Aorta (tissue), 5 donors: ENCODE measurements around the gene ABLIM2. TPM values are rescaled to one million over a fixed set of nuclear protein-coding genes. Genes with fewer than 3 reads are reported as not detected.

ENCODE experiments used
- ATAC-seq: fragments of 200-7000 bp; cut with Tn5 transposase; one replicate; pipeline ENCODE4 v1.9.1; 2022; ENCODE audit warnings: moderate library complexity; ENCODE audit not compliant: low FRiP score
- DNase-seq, 2 donors: peaks; one replicate each; pipeline ENCODE4 v3.0.0-alpha.2; 2020
- H3K27ac ChIP-seq, 2 donors: one replicate each; pipeline ENCODE4 v1.5.1; 2013; ENCODE audit warnings: low read length in 2 of 2, mild to moderate bottlenecking in 2 of 2, moderate library complexity in 2 of 2, control low read depth in 1 of 2, inconsistent platforms in 1 of 2, low read depth in 1 of 2
- H3K27me3 ChIP-seq, 2 donors: one replicate each; pipeline ENCODE4 v1.6.1; 2013; ENCODE audit warnings: control low read depth in 1 of 2, low read length in 1 of 2, mild to moderate bottlenecking in 1 of 2, moderate library complexity in 1 of 2; ENCODE audit not compliant: insufficient read depth in 2 of 2, control insufficient read depth in 1 of 2
- H3K36me3 ChIP-seq, 2 donors: one replicate each; pipeline ENCODE4 v1.6.1; 2013; ENCODE audit warnings: control low read depth in 1 of 2, low read length in 1 of 2, mild to moderate bottlenecking in 1 of 2; ENCODE audit not compliant: insufficient read depth in 2 of 2, control insufficient read depth in 1 of 2
- H3K4me1 ChIP-seq, 2 donors: one replicate each; pipeline ENCODE4 v1.6.1; 2013; ENCODE audit warnings: low read length in 2 of 2, control low read depth in 1 of 2, mild to moderate bottlenecking in 1 of 2, moderate library complexity in 1 of 2; ENCODE audit not compliant: insufficient read depth in 2 of 2, control insufficient read depth in 1 of 2
- H3K4me3 ChIP-seq, 2 donors: one replicate each; pipeline ENCODE4 v1.5.1; 2013; ENCODE audit warnings: low read length in 2 of 2, control low read depth in 1 of 2, mild to moderate bottlenecking in 1 of 2
- H3K9me3 ChIP-seq: one replicate; pipeline ENCODE4 v1.6.1; 2013; ENCODE audit warnings: mild to moderate bottlenecking, low read length; ENCODE audit not compliant: control insufficient read depth
- WGBS, 2 donors: extraction: QIAGEN DNeasy Blood & Tissue Kit; methylation state at CpG; one replicate each; pipeline ENCODE4 v1.1.7; 2013; 5-methylcytosine and 5-hydroxymethylcytosine counted together
- intact Hi-C, 2 donors: fragments of 100-400 bp; cut with DNase I; formaldehyde crosslinking; loops; one replicate each; pipeline versions ENCODE4 v1.14.2 to v1.15.0; 2022
- polyA plus RNA-seq, 2 donors: library from polyadenylated mRNA; stranded (reverse); fragments of 200-250 nt; gene quantifications; one replicate each; pipeline ENCODE4 v1.2.3, GENCODE V29; 2013
- total RNA-seq, 2 donors: library from RNA; stranded (reverse); fragmentation: NEBNext Ultra II Directional; extraction: Animal tissue kit (Norgen Biotek cat#: 25700); gene quantifications; one replicate each; pipeline ENCODE4 v1.2.1, GENCODE V29; 2021
- donor health status: healthy with polysubstance abuse.
- donor health status: Bipolar disorder and iron deficiency.
- donor health status: DM: no; HTN: no; CAD: no.
- donor health status: DM: no; HTN: no; CAD: no.
- donor health status: DM: yes; HTN: yes; CAD: no.

Gene ABLIM2
- total and polyA plus RNA-seq, 4 donors: 5.3 to 20.2 (median 11.1) TPM

GRCh38 chr4:8077181-8078108, 81.2 kb downstream of the ABLIM2 start:
- Histone ChIP-seq H3K4me3 (no peak overlapping the region), H3K4me1 (no peaks in the 10 kb centered on the region), H3K9me3 (no peaks in the 10 kb centered on the region), H3K36me3 (no peaks in the 10 kb centered on the region), H3K27me3 (no peaks in the 10 kb centered on the region), H3K27ac (no peak overlapping the region)
- intact Hi-C loops: no loop called here
- 84 to 88% methylated on average over 23 of the region's 23 CpGs for WGBS, 2 donors
- ATAC-seq (no peak), DNase-seq (peak; percentile 27 to 54)

- Histone ChIP-seq H3K27me3 (no peaks in the 10 kb centered on the region), H3K9me3 (no peaks in the 10 kb centered on the region), H3K27ac (no peak overlapping the region), H3K36me3 (no peaks in the 10 kb centered on the region), H3K4me1 (no peaks in the 10 kb centered on the region), H3K4me3 (no peak overlapping the region)
- intact Hi-C loops: no loop called here
- 75 to 81% methylated on average over 7 of the region's 7 CpGs for WGBS, 2 donors
- DNase-seq (peak; percentile 13 to 53), ATAC-seq (no peak)
Measured at GRCh38 chr4:8076023-8076422, 82.6 kb downstream of the ABLIM2 start.

DNA sequence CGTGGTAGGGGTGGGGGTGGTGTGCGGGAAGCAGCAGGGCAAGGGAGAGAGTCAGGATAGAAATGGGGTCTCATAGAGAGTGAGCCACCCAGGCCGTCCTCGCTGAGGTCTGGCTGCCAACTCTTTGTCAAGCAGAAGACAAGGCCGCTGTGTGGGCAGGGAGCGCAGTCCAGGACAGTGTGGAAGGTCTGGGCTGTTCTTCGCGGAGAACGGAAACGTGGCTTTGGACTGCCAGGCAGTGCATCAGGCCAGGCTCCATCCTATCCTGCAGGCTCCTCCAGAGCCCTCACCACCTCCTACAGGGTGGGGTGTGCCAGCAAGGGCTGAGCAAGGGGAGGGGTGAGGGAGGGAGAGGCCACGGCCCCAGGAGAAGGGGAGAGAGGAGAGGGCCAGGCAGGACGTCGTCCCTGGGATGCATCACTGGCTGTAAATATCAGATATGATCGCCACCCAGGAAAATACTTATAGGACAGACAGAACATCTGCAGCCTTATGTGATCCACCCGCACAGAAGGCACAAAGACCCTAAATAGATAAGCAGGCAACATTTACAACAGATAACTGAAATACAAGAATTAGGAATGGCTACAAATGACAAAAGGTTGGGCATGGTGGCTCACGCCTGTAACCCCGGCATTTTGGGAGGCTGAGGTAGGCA, 85.3 kb downstream of the ABLIM2 start:
- ATAC-seq: no peak
- Histone ChIP-seq H3K9me3 (no peaks in the 10 kb centered on the region), H3K36me3 (no peaks in the 10 kb centered on the region), H3K27me3 (no peaks in the 10 kb centered on the region), H3K27ac (no peak overlapping the region), H3K4me1 (no peaks in the 10 kb centered on the region), H3K4me3 (no peak overlapping the region)
- WGBS, 2 donors: 86 to 89% methylated on average over 17 of the region's 17 CpGs
- intact Hi-C loops: no loop called here
- peak; percentile 26 to 39 for DNase-seq

DNA sequence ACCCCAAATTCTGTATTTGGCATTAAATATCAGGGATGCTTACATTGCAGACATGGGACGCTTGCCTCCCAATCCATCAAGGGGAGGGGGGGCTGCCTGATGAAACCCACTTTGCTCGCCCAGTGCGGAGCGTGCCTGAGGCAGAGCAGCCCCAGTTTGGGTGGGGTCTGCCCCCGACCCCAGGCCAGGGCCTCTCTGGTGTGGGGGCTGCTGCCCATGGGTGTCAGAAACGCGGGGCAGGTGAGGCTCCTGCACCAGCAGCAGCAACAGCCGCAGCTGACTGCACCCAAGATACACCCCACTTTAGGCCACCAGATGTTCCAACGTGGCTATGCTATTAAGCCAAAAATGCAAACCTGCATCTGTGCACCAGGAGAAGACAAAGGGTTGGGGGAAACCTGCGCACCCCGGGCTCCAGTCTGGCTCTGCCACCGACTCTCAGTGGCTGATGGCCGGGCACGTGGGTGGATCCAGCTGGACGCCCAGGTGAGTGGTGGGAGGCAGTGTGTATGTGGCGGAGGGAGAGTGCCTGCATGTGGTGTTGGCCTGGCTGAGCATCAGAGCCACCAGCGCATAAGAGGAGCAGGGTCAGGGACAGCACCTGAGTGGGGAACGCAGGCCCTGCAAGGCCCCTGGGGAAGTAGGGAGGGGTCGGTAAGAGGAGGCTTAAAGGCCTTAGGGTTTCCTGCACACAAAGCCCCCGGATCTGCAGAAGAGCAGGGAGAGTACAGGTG, 86.2 kb downstream of the ABLIM2 start:
- Histone ChIP-seq H3K4me1 (no peaks in the 10 kb centered on the region), H3K27ac (no peak overlapping the region), H3K36me3 (no peaks in the 10 kb centered on the region), H3K27me3 (no peaks in the 10 kb centered on the region), H3K9me3 (no peaks in the 10 kb centered on the region), H3K4me3 (no peak overlapping the region)
- WGBS, 2 donors: 87 to 88% methylated on average over 20 of the region's 20 CpGs
- intact Hi-C loops: no loop called here
- no peak for ATAC-seq
- DNase-seq: peak; percentile 12 to 55

DNA sequence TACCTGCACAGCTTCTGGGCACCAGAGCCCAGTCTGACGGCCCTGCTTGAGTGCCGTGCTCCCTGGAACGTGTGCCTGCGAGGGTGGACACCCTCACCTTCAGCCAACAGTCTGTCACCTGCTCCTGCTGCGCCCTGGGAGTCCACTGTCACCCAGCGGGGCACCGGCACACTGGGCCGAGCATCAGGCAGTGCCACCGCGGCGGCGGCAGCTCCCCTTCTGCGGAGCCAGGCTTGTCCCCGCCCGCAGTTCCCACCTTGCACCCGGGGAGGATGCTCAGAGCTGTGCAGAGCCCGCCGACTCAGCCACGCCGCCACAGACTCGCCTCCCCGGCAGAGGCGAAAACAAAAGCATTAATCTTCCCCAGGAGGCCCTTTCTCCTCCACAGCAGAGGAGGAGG, 86.8 kb downstream of the ABLIM2 start:
- Histone ChIP-seq H3K9me3 (no peaks in the 10 kb centered on the region), H3K4me3 (no peak overlapping the region), H3K27ac (no peak overlapping the region), H3K36me3 (no peaks in the 10 kb centered on the region), H3K4me1 (no peaks in the 10 kb centered on the region), H3K27me3 (no peaks in the 10 kb centered on the region)
- ATAC-seq (no peak), DNase-seq (peak; percentile 31 to 53)
- WGBS, 2 donors: 60 to 74% methylated on average over 23 of the region's 23 CpGs
- intact Hi-C loops: no loop called here

DNA sequence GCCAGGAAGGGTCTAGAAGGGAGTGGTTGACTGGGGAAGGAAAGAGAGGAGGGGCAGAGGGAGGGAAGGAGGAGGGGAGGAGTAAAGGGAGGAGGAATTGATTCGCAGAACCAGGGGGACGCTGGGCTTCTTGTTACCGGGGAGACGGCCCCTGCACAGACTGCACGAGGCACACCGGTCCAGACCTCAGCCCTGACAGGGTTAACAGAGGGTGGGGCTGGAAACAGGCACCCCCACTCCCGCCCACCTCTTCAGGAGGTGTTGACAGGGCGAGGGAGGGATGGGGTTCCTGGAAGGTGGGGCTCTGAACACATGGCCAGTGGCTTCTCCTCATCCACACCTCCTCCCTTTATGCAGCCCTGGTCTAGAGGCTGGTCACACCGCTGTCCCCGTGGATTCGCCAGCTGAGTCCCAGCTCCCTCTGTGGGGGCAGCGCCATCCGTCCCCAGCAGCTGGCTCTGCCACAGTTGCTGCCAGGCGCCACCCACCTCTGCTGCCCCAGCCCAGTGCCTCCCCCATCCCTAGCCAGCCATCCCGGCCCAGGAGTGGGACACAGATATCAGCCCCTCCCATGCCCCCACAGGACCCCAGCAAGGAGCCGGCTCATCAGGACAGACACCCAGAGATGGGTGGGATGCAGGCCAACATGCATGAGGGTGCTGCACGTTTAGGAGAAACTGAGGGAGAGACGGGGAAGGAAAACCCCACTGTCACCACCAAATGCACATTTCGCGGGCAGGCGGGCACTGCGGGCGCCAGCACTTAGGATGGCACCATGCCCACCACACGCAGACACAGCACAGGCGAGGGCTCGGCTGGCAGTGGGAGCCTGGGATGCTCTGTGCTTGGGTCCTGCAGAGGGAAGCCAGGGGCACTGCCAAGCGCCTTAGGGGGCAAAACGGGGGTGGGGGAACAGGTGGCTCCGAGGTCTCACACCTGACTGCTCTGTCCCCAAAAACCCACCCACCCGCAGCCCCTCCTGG, 87.6 kb downstream of the ABLIM2 start:
- H3K27ac ChIP-seq: no peak overlapping the region
- H3K4me3 ChIP-seq: no peak overlapping the region
- ATAC-seq: no peak
- DNase-seq: peak; percentile 42 to 71
- intact Hi-C loops: no loop called here
- no peaks in the 10 kb centered on the region for H3K27me3 ChIP-seq
- no peaks in the 10 kb centered on the region for H3K4me1 ChIP-seq
- no peaks in the 10 kb centered on the region for H3K36me3 ChIP-seq
- H3K9me3 ChIP-seq: no peaks in the 10 kb centered on the region
- WGBS, 2 donors: 53 to 64% methylated on average over 24 to 30 of the region's 30 CpGs

DNA sequence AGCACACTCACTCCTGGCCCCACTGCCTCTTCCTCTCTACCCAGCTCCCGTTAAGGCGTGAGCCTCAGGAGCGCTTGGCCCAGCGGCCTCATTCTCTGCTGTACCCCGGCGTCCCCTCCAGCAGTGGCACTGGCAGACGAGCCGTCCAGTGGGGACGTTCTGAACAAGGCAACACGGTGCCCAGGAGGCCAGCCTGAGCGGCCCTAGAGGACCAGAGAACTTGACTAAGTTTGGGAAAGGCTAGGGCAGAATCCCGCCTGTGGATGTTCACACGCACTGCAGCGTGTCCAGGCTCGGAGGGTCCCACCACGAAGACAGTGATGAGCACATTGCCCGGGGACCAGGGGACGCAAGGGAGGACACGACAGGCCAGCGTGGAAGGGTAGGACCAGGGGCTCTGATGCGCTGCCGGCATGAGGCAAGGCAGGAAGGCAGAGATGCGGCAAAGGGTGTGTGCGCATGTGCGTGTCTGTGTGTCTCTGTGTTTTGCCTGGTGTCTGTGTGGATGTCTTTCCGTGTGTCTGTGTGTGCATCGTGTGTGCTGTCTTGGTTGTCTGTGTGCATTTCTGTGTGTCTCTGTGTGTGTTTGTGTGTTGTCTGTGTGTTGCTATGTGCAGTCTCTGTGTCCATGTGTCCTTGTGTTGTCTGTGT, 89.4 kb downstream of the ABLIM2 start:
- Histone ChIP-seq H3K27me3 (no peaks in the 10 kb centered on the region), H3K27ac (no peak overlapping the region), H3K36me3 (peaks cover 0 to 2% of the 10 kb centered on the region in 2 donors), H3K9me3 (peaks cover 1% of the 10 kb centered on the region), H3K4me1 (no peaks in the 10 kb centered on the region), H3K4me3 (no peak overlapping the region)
- ATAC-seq: no peak
- DNase-seq: peak; percentile 33 to 71
- intact Hi-C loops: no loop called here
- WGBS, 2 donors: 79 to 89% methylated on average over 27 of the region's 27 CpGs
